ENCODE measurements around the gene MED15. TPM values are rescaled to one million over a fixed set of nuclear protein-coding genes. Genes with fewer than 3 reads are reported as not detected.

Gene MED15
- polyA plus RNA-seq, 1 experiment: 17.3 TPM

DNA sequence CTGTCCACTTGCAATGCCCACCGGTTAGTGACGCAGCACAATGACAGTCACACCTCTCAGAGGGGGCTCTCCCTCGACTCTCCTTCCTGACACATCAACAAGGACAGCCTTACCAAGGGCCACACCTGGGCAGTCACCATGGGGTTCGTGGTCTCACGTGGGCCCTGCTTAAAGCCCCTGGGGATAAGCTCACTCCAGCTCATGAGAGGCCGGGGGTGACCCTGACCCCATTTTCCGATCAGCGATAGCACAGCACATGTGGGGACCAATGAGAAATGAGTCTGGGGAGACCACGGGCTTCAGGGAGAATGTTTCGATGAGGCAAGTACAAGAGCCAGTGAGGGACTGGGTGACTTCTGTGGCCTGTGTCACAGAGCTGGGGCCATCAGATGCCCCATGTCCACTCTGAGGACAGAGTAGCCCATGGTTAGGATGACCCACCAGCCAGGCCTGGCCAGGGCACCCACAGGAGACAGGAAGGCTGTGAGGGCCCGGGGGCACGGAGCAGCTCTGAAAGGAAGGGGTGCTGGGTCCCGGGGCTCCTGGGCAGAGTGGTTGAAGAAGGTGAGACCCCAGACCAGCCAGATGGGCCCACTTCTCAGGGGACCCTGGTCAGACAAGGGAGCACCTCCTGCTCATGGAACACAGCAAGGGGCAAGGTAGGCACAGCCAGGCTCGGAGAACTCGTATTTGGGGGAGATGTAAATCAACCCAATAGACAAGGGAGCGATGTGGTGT lies 128.8 kb downstream of the MED15 start:
- no peak for DNase-seq (ENCODE audit: low read depth, low spot score)
- H3K27ac ChIP-seq (ENCODE audit: low read depth, low read length): no peak overlapping the region
- POLR2A ChIA-PET: no interaction called here
- CTCF ChIA-PET: no interaction called here
- H3K4me3 ChIP-seq (ENCODE audit: low read depth, low read length): no peak overlapping the region
- no peaks in the 10 kb centered on the region for H3K9me3 ChIP-seq (ENCODE audit: control insufficient read depth, insufficient read depth, low read length)
- H3K27me3 ChIP-seq (ENCODE audit: control insufficient read depth, insufficient read depth, low read length): peaks cover 24% of the 10 kb centered on the region
- TF ChIP-seq, protein P1, sequence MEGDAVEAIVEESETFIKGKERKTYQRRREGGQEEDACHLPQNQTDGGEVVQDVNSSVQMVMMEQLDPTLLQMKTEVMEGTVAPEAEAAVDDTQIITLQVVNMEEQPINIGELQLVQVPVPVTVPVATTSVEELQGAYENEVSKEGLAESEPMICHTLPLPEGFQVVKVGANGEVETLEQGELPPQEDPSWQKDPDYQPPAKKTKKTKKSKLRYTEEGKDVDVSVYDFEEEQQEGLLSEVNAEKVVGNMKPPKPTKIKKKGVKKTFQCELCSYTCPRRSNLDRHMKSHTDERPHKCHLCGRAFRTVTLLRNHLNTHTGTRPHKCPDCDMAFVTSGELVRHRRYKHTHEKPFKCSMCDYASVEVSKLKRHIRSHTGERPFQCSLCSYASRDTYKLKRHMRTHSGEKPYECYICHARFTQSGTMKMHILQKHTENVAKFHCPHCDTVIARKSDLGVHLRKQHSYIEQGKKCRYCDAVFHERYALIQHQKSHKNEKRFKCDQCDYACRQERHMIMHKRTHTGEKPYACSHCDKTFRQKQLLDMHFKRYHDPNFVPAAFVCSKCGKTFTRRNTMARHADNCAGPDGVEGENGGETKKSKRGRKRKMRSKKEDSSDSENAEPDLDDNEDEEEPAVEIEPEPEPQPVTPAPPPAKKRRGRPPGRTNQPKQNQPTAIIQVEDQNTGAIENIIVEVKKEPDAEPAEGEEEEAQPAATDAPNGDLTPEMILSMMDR (IDR thresholded peaks at IDR 0.05; ENCODE audit: low read depth, low read length): no peak

- CTCF ChIA-PET: no interaction called here
- POLR2A ChIA-PET: no interaction called here
- TF ChIP-seq, protein P1 (IDR thresholded peaks at IDR 0.05; ENCODE audit: low read depth, low read length): no peak
- no peaks in the 10 kb centered on the region for H3K9me3 ChIP-seq (ENCODE audit: control insufficient read depth, insufficient read depth, low read length)
- no peak overlapping the region for H3K27ac ChIP-seq (ENCODE audit: low read depth, low read length)
- no peak for DNase-seq (ENCODE audit: low read depth, low spot score)
- H3K27me3 ChIP-seq (ENCODE audit: control insufficient read depth, insufficient read depth, low read length): peaks cover 27% of the 10 kb centered on the region
- H3K4me3 ChIP-seq (ENCODE audit: low read depth, low read length): no peak overlapping the region
Observed at GRCh38 chr22:20636945-20637344, 129.5 kb downstream of the MED15 start.

Small RNA genes within 50 kb of the gene (small RNA-seq; reads per million reads assigned to genes)
- gene IGLL4P (ENCODE audit: insufficient read length, low read depth): not detected
- not detected for gene RF00019 (ENCODE audit: insufficient read length, low read depth)
- not detected for gene RN7SL812P (ENCODE audit: insufficient read length, low read depth)
- not detected for gene RNY1P9 (ENCODE audit: insufficient read length, low read depth)

Other genes with a start within 250 kb of the MED15 start
- 0.16 and 0.38 TPM in 2 replicates for gene RTN4R, start 239.3 kb upstream of the MED15 start, polyA plus RNA-seq (2011; rRNA removed)
- gene DGCR6L, start 187.6 kb upstream of the MED15 start, polyA plus RNA-seq (2011; rRNA removed): 45.4 and 60.9 TPM in 2 replicates
- 8.4 and 8.8 TPM in 2 replicates for gene ZNF74, start 113.5 kb upstream of the MED15 start, polyA plus RNA-seq (2011; rRNA removed)
- 7.3 and 10.5 TPM in 2 replicates for gene SCARF2, start 69.8 kb upstream of the MED15 start, polyA plus RNA-seq (2011; rRNA removed)
- 30.2 and 33.2 TPM in 2 replicates for gene KLHL22, start 11.8 kb upstream of the MED15 start, polyA plus RNA-seq (2011; rRNA removed)